Upper lobe of right lung (tissue), 1 donor: ENCODE results near the gene LGMN. TPM values are rescaled to one million over a fixed set of nuclear protein-coding genes. Genes with fewer than 3 reads are reported as not detected.
A peak's percentile ranks its signal among the peaks of the same experiment; 100 is the strongest.
"Not testable (repeated sequence)": the region's sequence is repeated elsewhere in the genome, so short reads cannot be mapped to it uniquely, and the experiment has no call there.

Experiments used
- ATAC-seq: fragments of 200-7000 bp; cut with Tn5 transposase; one replicate; pipeline ENCODE4 v1.9.1; 2020; ENCODE audit warnings: mild to moderate bottlenecking, moderate library complexity
- DNase-seq: peaks from one replicate; pipeline ENCODE4 v3.0.0-alpha.2; 2020
- H3K27ac ChIP-seq: fragments of 200-600 bp; one replicate; pipeline ENCODE4 v1.8.0; 2022
- H3K27me3 ChIP-seq: fragments of 200-600 bp; one replicate; pipeline ENCODE4 v1.8.0; 2022; ENCODE audit warnings: mild to moderate bottlenecking
- H3K36me3 ChIP-seq: fragments of 200-600 bp; one replicate; pipeline ENCODE4 v1.8.0; 2022
- H3K4me1 ChIP-seq: fragments of 200-600 bp; one replicate; pipeline ENCODE4 v1.8.0; 2022
- H3K4me3 ChIP-seq: fragments of 200-600 bp; one replicate; pipeline ENCODE4 v1.8.0; 2022; ENCODE audit warnings: mild to moderate bottlenecking
- H3K9me3 ChIP-seq: fragments of 200-600 bp; one replicate; pipeline ENCODE4 v1.8.0; 2022
- CTCF ChIP-seq: fragments of 200-600 bp; IDR thresholded peaks from one replicate; pipeline ENCODE4 v1.8.0; 2022; ENCODE audit warnings: antibody characterized with exemption
- intact Hi-C: fragments of 100-400 bp; cut with DNase I; formaldehyde crosslinking; loops from one replicate; pipeline ENCODE4 v1.11.0; 2022
- total RNA-seq: library from RNA; stranded (reverse); fragmentation: NEBNext Ultra II Directional; extraction: Animal tissue kit (Norgen Biotek cat#: 25700); gene quantifications from one replicate; pipeline ENCODE4 v1.2.1, GENCODE V29; 2021
- donor health status: DM: no; HTN: yes; CAD: no; lungs with severe emphysema.

The LGMN gene
- total RNA-seq, 1 donor from 2014 or later = 140 TPM

- ATAC-seq (no peak), DNase-seq (no peak)
- H3K9me3 ChIP-seq = no peaks in the 10 kb centered on the region
- no peaks in the 10 kb centered on the region for H3K36me3 ChIP-seq
- intact Hi-C loops = no loop called here
- H3K4me1 ChIP-seq = no peaks in the 10 kb centered on the region
- H3K27ac ChIP-seq = no peak overlapping the region
- H3K4me3 ChIP-seq = no peak overlapping the region
- TF ChIP-seq CTCF = no peak
- H3K27me3 ChIP-seq = no peaks in the 10 kb centered on the region
Measured at GRCh38 chr14:92768795-92769194, 20.4 kb upstream of the LGMN start.

GRCh38 chr14:92768236-92768635 lies 19.8 kb upstream of the LGMN start:
- H3K27me3 ChIP-seq, H3K36me3 ChIP-seq, intact Hi-C loops, DNase-seq, H3K4me1 ChIP-seq, H3K9me3 ChIP-seq, H3K27ac ChIP-seq, H3K4me3 ChIP-seq: not testable (repeated sequence)
- ATAC-seq = peak; percentile 88

- H3K4me1 ChIP-seq, H3K36me3 ChIP-seq, H3K27me3 ChIP-seq, H3K27ac ChIP-seq, DNase-seq, H3K4me3 ChIP-seq, H3K9me3 ChIP-seq, intact Hi-C loops: not testable (repeated sequence)
- peak; percentile 53 for ATAC-seq
Measured at GRCh38 chr14:92763666-92764631, 15.5 kb upstream of the LGMN start.

- Histone ChIP-seq H3K27ac (no peak overlapping the region), H3K4me1 (no peaks in the 10 kb centered on the region), H3K36me3 (no peaks in the 10 kb centered on the region), H3K4me3 (peak overlapping the region; percentile 10), H3K9me3 (no peaks in the 10 kb centered on the region), H3K27me3 (no peaks in the 10 kb centered on the region)
- ATAC-seq (peak; percentile 33), DNase-seq (peak; percentile 67)
- no peak for TF ChIP-seq CTCF
- intact Hi-C loops = no loop called here
Measured at GRCh38 chr14:92760524-92760805, 12.0 kb upstream of the LGMN start.

- ATAC-seq (no peak), DNase-seq (no peak)
- Histone ChIP-seq H3K4me1 (no peaks in the 10 kb centered on the region), H3K27me3 (no peaks in the 10 kb centered on the region), H3K36me3 (no peaks in the 10 kb centered on the region), H3K27ac (no peak overlapping the region), H3K9me3 (no peaks in the 10 kb centered on the region), H3K4me3 (peak overlapping the region; percentile 10)
- intact Hi-C loops = no loop called here
- TF ChIP-seq CTCF = no peak
Measured at GRCh38 chr14:92759679-92760523, 11.5 kb upstream of the LGMN start.

GRCh38 chr14:92759300-92759678 lies 10.9 kb upstream of the LGMN start:
- Histone ChIP-seq H3K27me3 (no peaks in the 10 kb centered on the region), H3K9me3 (no peaks in the 10 kb centered on the region), H3K36me3 (no peaks in the 10 kb centered on the region), H3K27ac (no peak overlapping the region), H3K4me3 (no peak overlapping the region), H3K4me1 (no peaks in the 10 kb centered on the region)
- intact Hi-C loops = no loop called here
- TF ChIP-seq CTCF = no peak
- DNase-seq (no peak), ATAC-seq (peak; percentile 39)
